GM19193 (cell line): ENCODE data around the gene DOP1B.

ENCODE experiments used
- POLR2A ChIP-seq: IDR thresholded peaks from 4 replicates; pipeline ENCODE4 v1.6.1; 2011; ENCODE audit not compliant: insufficient read depth, insufficient read length; ENCODE audit errors: extremely low read depth

DOP1B gene

GRCh38 chr21:36156815-36157670, at the start of gene DOP1B:
TSS of gene DOP1B (plus strand) at chr21:36156824. CDS start at chr21:36164734, 7,910 bp downstream.
- peak; percentile 56 for TF ChIP-seq POLR2A

GRCh38 chr21:36109868-36110267, 46.8 kb upstream of the DOP1B start:
- TF ChIP-seq POLR2A, result no peak

GRCh38 chr21:36111238-36111637, 45.4 kb upstream of the DOP1B start:
- TF ChIP-seq POLR2A, result no peak

- no peak for TF ChIP-seq POLR2A
Observed at GRCh38 chr21:36113647-36114428, 42.8 kb upstream of the DOP1B start.

- no peak for TF ChIP-seq POLR2A
Observed at GRCh38 chr21:36115138-36115730, 41.4 kb upstream of the DOP1B start.

GRCh38 chr21:36117286-36117741, 39.3 kb upstream of the DOP1B start:
- no peak for TF ChIP-seq POLR2A

GRCh38 chr21:36120304-36120888, 36.2 kb upstream of the DOP1B start:
- no peak for TF ChIP-seq POLR2A

- TF ChIP-seq POLR2A, result no peak
Observed at GRCh38 chr21:36122977-36123376, 33.6 kb upstream of the DOP1B start.

GRCh38 chr21:36124395-36124794, 32.2 kb upstream of the DOP1B start:
- TF ChIP-seq POLR2A, result no peak

- no peak for TF ChIP-seq POLR2A
Observed at GRCh38 chr21:36125512-36126207, 31.0 kb upstream of the DOP1B start.

- TF ChIP-seq POLR2A, result no peak
Observed at GRCh38 chr21:36126208-36126565, 30.4 kb upstream of the DOP1B start.

GRCh38 chr21:36126621-36127110, 30.0 kb upstream of the DOP1B start:
- TF ChIP-seq POLR2A, result no peak

GRCh38 chr21:36127250-36127904, 29.2 kb upstream of the DOP1B start:
- no peak for TF ChIP-seq POLR2A

GRCh38 chr21:36127977-36128376, 28.6 kb upstream of the DOP1B start:
- TF ChIP-seq POLR2A, result no peak
